Fibroblast of villous mesenchyme (primary cell): Measurements from ENCODE around the gene TLX3. TPM values are rescaled to one million over a fixed set of nuclear protein-coding genes. Genes with fewer than 3 reads are reported as not detected.
"Not testable (repeated sequence)": the region's sequence is repeated elsewhere in the genome, so short reads cannot be mapped to it uniquely, and the experiment has no call there.

Experiments
- DNase-seq: peaks from one replicate; pipeline ENCODE4 v3.0.0-alpha.2; 2010; ENCODE audit warnings: low read depth
- H3K4me3 ChIP-seq: 2 replicates; pipeline ENCODE4 v1.5.1; 2011; ENCODE audit warnings: low read depth, mild to moderate bottlenecking, low read length
- total RNA-seq: library from RNA; depleted of rRNA; stranded (reverse); fragments of >200 nt; gene quantifications from 2 replicates; pipeline ENCODE4 v1.2.3, GENCODE V29; 2012
- TF ChIP-seq, protein P1 (sequence below): IDR thresholded peaks from 2 replicates; pipeline ENCODE4 v1.5.1; 2012; ENCODE audit warnings: low read depth, mild to moderate bottlenecking, low read length; ENCODE audit not compliant: insufficient read depth

TLX3 gene
- total RNA-seq, 1 donor: not detected

DNA sequence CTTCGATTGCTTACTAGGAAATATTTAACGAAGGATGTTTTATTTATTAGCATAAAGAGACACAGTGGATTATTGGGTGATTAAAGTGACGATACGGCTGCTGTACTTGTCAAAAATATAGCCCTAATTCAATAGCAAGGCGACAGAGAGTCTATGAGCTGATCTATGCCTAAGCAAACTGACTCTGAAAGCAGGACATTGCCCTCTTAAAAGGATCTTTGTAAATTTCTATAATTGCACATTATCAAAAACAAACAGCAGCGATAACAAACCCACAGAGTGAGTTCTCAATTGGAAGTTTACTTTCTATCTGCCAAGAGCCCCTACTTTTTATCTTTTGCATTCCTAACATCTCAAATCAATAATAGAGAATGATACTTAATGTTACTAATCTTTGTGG is 31.4 kb downstream of the TLX3 start:
- TF ChIP-seq, protein P1, sequence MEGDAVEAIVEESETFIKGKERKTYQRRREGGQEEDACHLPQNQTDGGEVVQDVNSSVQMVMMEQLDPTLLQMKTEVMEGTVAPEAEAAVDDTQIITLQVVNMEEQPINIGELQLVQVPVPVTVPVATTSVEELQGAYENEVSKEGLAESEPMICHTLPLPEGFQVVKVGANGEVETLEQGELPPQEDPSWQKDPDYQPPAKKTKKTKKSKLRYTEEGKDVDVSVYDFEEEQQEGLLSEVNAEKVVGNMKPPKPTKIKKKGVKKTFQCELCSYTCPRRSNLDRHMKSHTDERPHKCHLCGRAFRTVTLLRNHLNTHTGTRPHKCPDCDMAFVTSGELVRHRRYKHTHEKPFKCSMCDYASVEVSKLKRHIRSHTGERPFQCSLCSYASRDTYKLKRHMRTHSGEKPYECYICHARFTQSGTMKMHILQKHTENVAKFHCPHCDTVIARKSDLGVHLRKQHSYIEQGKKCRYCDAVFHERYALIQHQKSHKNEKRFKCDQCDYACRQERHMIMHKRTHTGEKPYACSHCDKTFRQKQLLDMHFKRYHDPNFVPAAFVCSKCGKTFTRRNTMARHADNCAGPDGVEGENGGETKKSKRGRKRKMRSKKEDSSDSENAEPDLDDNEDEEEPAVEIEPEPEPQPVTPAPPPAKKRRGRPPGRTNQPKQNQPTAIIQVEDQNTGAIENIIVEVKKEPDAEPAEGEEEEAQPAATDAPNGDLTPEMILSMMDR: no peak

DNA sequence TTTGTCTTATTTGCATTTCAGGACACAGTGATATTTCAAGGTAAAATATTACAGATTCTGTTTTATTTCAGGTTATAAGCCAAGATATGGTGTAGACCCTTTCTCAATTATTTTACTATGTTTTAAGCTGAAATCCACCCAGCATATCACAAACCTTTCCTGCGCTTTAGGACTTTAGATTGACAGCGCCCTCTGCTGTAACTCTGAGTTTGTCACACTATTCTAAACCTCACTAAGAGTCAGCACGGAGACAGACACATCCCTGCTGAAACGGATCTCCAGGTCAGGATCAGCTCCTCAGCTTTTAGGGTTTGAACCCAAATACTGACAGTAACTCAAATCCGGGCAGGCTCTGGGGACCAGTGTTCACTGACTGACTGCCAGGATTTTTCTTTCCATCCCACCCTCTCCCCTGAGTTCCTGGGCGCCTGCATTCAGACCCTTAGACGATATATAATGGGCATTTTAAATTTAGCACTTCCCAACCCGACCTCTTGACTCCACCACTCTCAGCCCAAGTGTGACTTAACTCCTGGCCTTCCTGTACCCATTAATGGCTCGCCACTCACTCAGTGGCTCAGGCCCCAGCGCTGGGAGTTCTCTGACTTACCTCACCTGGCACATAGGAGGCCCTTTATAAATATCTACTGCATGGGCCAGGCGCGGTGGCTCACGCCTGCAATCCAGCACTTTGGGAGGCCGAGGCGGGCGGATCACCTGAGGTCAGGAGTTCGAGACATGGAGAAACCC is 33.5 kb downstream of the TLX3 start:
- TF ChIP-seq, protein P1: peak; percentile 78
- peak; percentile 68 for DNase-seq

More for the DNA sequence above, 31.4 kb downstream of the TLX3 start:
- H3K4me3 ChIP-seq: no peak overlapping the region
- DNase-seq: no peak

DNA sequence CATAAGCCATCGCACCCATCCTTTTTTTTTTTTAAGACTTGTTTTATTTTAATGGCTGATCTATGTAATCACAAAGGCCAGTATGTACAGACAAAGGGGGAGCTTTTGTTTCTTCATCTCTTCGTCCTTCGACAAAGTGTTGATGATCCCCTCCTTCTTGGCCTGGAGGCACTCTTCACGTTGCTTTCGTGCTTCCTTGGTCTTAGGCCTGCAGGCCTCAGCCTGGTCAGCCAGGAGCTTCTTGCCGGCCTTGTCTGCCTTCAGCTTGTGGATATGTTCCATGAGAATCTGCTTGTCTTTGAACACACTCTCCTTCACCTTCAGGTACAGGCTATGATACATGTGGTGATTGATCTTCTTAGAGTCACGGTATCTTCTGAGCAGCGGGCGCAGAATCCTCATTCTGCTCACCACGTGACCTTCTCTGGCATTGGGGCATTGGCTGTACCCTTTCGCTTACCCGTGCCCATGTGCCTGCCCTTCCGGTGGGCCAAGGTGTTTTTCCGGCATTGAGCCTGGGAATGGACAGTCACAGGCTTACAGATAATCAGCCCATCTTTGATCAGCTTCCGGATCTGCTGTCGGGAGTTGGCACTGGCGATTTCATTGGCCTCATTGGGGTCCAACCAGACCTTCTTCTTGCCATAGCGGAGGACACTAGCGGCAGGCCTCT is 36.0 kb downstream of the TLX3 start:
- TF ChIP-seq, protein P1: no peak
- DNase-seq: no peak
- no peak overlapping the region for H3K4me3 ChIP-seq

More for the DNA sequence above, 33.5 kb downstream of the TLX3 start:
- H3K4me3 ChIP-seq: no peak overlapping the region

DNA sequence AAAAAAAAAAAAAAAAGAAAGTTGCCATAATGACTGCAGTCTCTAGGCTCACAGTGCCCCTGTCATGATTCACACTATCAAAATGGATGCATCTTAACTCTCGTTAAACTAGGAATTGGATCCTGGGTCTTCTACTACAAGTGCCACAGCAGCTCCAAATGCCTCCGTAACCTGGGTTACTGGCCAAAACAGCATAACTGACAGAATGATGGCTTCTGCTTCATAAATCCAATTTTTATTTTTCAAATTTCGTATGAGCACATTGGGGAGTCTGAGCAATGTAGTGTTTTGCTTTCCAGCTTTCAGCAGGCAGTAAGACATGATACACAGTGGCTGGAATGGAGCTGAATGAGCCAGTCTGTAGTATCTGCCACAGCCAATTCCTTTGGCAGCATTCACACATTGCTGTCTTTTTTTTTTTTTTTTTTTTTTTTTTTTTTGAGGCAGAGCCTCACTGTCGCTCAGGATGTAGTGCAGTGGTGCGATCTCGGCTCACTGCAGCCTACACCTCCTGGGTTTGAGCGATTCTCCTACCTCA is 42.6 kb downstream of the TLX3 start:
- TF ChIP-seq, protein P1: no peak
- H3K4me3 ChIP-seq: no peak overlapping the region
- no peak for DNase-seq

DNA sequence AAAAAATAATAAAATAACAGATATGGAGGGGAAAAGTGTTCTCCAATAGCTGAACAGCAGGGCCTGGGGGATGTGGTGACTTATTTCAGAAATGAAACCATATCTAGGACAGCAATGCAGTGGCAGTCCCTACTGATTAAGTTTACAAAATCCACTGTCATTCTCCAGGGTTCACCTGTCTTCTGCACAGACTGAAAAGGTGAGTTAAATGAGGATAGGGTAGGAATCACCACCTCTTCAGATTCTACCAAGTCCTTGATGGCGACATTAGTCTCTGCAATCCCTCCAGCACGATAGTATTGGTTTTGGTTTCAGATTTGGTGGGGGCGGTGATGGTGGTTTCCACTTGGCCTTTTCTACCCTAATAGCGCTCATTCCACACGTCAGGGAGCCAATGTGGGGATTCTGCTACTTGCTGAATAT is 46.3 kb downstream of the TLX3 start:
- DNase-seq: no peak
- H3K4me3 ChIP-seq: no peak overlapping the region
- TF ChIP-seq, protein P1: no peak

DNA sequence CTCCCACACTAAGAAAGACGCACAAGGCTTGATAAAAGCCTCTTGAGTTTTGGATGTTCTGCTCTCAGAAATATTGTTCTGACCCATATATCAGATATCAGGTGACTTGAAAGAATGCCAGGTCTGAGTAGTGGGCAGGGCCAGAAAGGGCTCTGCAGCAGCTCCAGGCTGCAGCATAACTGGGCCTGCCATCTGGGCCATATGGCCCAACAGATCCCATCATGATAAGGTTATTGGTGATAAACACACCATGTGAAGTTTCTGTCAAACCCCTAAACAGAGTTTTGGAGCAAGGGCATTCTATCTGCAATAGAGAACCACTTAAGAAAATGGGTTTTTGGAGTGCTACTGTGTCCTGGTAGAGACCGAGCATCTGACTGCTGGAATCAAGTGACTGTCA is 48.8 kb downstream of the TLX3 start:
- H3K4me3 ChIP-seq: no peak overlapping the region
- TF ChIP-seq, protein P1: no peak
- no peak for DNase-seq

DNA sequence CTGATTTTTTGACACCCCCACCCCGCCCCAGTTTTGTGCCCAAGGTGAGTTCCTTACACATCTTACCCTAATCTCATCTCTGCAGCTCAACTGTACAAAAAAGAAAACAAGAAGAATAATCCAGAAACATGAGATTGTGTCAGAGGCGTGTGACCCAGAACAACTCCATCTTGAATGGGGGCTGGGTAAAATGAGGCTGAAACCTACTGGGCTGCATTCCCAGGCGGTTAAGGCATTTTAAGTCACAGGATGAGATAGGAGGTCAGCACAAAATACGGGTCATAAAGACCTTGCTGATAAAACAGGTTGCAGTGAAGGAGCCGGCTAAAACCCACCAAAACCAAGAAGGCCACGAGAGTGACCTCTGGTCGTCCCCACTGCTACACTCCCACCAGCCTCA is 52.1 kb downstream of the TLX3 start:
- not testable (repeated sequence) for H3K4me3 ChIP-seq
- DNase-seq: peak; percentile 2
